ENCODE data around the gene GALNT2. TPM values are rescaled to one million over a fixed set of nuclear protein-coding genes. Genes with fewer than 3 reads are reported as not detected.

GALNT2 gene
- polyA plus RNA-seq, 1 of the 3 experiments (the other 2 are of a cell fraction) = 118 TPM

DNA sequence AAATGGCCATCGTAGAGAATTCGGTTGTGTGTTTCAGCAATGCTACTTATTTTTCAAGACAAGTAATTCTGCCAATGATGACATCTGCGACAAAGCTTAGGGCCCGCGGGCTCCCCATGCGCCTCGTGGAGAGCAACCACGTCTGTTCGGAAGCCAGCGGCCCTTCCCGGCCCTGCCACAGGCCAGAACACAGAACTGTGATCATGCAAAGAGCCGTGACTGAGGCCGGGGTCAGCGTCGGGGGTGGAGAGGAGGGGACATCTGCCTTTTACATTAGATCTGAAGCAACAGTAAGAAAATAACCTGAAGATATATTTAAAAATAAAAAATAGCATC lies 255.4 kb downstream of the GALNT2 start:
- Histone ChIP-seq H4K20me1 (ENCODE audit: insufficient read depth) (no peaks in the 10 kb centered on the region), H3K79me2 (ENCODE audit: insufficient read depth) (no peaks in the 10 kb centered on the region), H3K4me2 (no peak overlapping the region), H3K36me3 (replicated peaks in 1 of 2; ENCODE audit: control insufficient read depth in 1 of 2, insufficient read depth in 2 of 2, low read length in 1 of 2) (no peaks in the 10 kb centered on the region), H2AFZ (ENCODE audit: low read depth) (no peak overlapping the region), H3K27ac (ENCODE audit: low read depth in 2 of 2, low read length in 1 of 2) (no peak overlapping the region), H3K4me3 (ENCODE audit: low read depth in 2 of 2, low read length in 1 of 2) (no peak overlapping the region), H3K9ac (no peak overlapping the region), H3K4me1 (ENCODE audit: control insufficient read depth in 1 of 2, insufficient read depth in 2 of 2, low read depth in 1 of 2, low read length in 1 of 2) (peaks cover 0 to 9% of the 10 kb centered on the region in 2 experiments; a peak in 1 of 4 replicates), H3F3A (replicated peaks; ENCODE audit: insufficient read depth) (no peaks in the 10 kb centered on the region), H3K27me3 (ENCODE audit: insufficient read depth) (no peaks in the 10 kb centered on the region), H3K9me3 (no peaks in the 10 kb centered on the region), H3K9me2 (no peaks in the 10 kb centered on the region)
- TF ChIP-seq EZH2phosphoT487 (IDR thresholded peaks at IDR 0.05; ENCODE audit: borderline replicate concordance, low read depth) (no peak), RCOR1 (IDR thresholded peaks at IDR 0.05; ENCODE audit: low read length) (no peak), MEF2A (IDR thresholded peaks at IDR 0.05; ENCODE audit: borderline replicate concordance, low read depth) (no peak), TAF1 (IDR thresholded peaks at IDR 0.05; ENCODE audit: borderline replicate concordance, low read depth, low read length) (no peak)
- TF ChIP-seq, protein P1, sequence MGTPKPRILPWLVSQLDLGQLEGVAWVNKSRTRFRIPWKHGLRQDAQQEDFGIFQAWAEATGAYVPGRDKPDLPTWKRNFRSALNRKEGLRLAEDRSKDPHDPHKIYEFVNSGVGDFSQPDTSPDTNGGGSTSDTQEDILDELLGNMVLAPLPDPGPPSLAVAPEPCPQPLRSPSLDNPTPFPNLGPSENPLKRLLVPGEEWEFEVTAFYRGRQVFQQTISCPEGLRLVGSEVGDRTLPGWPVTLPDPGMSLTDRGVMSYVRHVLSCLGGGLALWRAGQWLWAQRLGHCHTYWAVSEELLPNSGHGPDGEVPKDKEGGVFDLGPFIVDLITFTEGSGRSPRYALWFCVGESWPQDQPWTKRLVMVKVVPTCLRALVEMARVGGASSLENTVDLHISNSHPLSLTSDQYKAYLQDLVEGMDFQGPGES (IDR thresholded peaks at IDR 0.05; ENCODE audit: low read depth, low read length) = no peak
- TF ChIP-seq, protein P2, sequence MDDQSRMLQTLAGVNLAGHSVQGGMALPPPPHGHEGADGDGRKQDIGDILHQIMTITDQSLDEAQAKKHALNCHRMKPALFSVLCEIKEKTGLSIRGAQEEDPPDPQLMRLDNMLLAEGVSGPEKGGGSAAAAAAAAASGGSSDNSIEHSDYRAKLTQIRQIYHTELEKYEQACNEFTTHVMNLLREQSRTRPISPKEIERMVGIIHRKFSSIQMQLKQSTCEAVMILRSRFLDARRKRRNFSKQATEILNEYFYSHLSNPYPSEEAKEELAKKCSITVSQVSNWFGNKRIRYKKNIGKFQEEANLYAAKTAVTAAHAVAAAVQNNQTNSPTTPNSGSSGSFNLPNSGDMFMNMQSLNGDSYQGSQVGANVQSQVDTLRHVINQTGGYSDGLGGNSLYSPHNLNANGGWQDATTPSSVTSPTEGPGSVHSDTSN (IDR thresholded peaks at IDR 0.05) = no peak
- TF ChIP-seq, protein P3, sequence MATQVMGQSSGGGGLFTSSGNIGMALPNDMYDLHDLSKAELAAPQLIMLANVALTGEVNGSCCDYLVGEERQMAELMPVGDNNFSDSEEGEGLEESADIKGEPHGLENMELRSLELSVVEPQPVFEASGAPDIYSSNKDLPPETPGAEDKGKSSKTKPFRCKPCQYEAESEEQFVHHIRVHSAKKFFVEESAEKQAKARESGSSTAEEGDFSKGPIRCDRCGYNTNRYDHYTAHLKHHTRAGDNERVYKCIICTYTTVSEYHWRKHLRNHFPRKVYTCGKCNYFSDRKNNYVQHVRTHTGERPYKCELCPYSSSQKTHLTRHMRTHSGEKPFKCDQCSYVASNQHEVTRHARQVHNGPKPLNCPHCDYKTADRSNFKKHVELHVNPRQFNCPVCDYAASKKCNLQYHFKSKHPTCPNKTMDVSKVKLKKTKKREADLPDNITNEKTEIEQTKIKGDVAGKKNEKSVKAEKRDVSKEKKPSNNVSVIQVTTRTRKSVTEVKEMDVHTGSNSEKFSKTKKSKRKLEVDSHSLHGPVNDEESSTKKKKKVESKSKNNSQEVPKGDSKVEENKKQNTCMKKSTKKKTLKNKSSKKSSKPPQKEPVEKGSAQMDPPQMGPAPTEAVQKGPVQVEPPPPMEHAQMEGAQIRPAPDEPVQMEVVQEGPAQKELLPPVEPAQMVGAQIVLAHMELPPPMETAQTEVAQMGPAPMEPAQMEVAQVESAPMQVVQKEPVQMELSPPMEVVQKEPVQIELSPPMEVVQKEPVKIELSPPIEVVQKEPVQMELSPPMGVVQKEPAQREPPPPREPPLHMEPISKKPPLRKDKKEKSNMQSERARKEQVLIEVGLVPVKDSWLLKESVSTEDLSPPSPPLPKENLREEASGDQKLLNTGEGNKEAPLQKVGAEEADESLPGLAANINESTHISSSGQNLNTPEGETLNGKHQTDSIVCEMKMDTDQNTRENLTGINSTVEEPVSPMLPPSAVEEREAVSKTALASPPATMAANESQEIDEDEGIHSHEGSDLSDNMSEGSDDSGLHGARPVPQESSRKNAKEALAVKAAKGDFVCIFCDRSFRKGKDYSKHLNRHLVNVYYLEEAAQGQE (IDR thresholded peaks at IDR 0.05; ENCODE audit: low read depth, low read length) = no peak
- POLR2A ChIA-PET = no interaction called here
- CTCF ChIA-PET = no interaction called here
- DNase-seq = no peak
- WGBS (ENCODE audit: low lambda C conversion rate) = 66% methylated on average over 13 of the region's 15 CpGs

DNA sequence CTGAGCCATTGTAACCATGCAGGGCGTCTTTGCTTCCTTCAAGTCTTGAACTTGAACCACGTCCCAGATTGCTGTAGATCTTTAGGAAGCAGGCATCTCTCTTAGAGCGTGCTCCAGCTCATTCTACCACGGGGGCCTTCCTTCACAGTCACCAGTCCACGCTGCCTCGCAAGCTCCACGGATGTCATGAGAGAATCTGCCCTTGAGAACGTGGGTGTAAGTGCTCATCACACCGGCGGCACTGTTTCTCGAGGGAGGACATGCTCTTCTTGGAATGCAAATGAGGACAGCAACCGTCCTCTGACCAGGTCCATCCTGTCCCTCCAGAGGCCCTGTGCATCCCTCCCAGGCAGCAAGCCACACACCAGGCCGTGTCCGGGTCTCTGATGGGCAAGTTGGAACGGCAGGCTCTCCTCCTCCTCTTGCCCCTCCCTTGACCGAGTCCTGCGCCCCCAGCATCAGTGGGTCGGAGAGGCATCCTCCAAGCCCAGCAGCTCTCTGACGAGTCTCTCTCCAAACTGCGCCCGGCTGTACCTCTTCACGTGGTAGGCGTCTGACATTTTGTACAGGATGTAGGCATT lies 256.0 kb downstream of the GALNT2 start:
- no peaks in the 10 kb centered on the region for H3K36me3 ChIP-seq (replicated peaks in 1 of 2; ENCODE audit: control insufficient read depth in 1 of 2, insufficient read depth in 2 of 2, low read length in 1 of 2)
- no peaks in the 10 kb centered on the region for H3K9me3 ChIP-seq
- no peaks in the 10 kb centered on the region for H3F3A ChIP-seq (replicated peaks; ENCODE audit: insufficient read depth)
- no peak overlapping the region for H3K4me2 ChIP-seq
- no peaks in the 10 kb centered on the region for H3K9me2 ChIP-seq
- no peaks in the 10 kb centered on the region for H4K20me1 ChIP-seq (ENCODE audit: insufficient read depth)
- no peak overlapping the region for H3K27ac ChIP-seq (ENCODE audit: low read depth in 2 of 2, low read length in 1 of 2)
- no peaks in the 10 kb centered on the region for H3K79me2 ChIP-seq (ENCODE audit: insufficient read depth)
- CTCF ChIA-PET = no interaction called here
- DNase-seq = no peak
- 66% methylated on average over 18 of the region's 23 CpGs for WGBS (ENCODE audit: low lambda C conversion rate)
- H2AFZ ChIP-seq (ENCODE audit: low read depth) = no peak overlapping the region
- H3K4me1 ChIP-seq (ENCODE audit: control insufficient read depth in 1 of 2, insufficient read depth in 2 of 2, low read depth in 1 of 2, low read length in 1 of 2) = peaks cover 0 to 6% of the 10 kb centered on the region in 2 experiments; a peak in 1 of 4 replicates
- H3K4me3 ChIP-seq (ENCODE audit: low read depth in 2 of 2, low read length in 1 of 2) = no peak overlapping the region
- no peaks in the 10 kb centered on the region for H3K27me3 ChIP-seq (ENCODE audit: insufficient read depth)
- H3K9ac ChIP-seq = no peak overlapping the region
- POLR2A ChIA-PET = no interaction called here
- TF ChIP-seq POLR2AphosphoS5 (IDR thresholded peaks at IDR 0.05; ENCODE audit: low read depth, low read length) (no peak), TAF1 (IDR thresholded peaks at IDR 0.05; ENCODE audit: borderline replicate concordance, low read depth, low read length) (no peak), ELF1 (IDR thresholded peaks at IDR 0.05) (no peak), GABPA (IDR thresholded peaks at IDR 0.05; ENCODE audit: low read depth) (no peak), EP300 (IDR thresholded peaks at IDR 0.05; ENCODE audit: borderline replicate concordance in 1 of 2, low read depth in 1 of 2, low read length in 1 of 2) (no peak), NRF1 (IDR thresholded peaks at IDR 0.05; ENCODE audit: low read depth, low read length) (no peak)
- TF ChIP-seq, protein P4, sequence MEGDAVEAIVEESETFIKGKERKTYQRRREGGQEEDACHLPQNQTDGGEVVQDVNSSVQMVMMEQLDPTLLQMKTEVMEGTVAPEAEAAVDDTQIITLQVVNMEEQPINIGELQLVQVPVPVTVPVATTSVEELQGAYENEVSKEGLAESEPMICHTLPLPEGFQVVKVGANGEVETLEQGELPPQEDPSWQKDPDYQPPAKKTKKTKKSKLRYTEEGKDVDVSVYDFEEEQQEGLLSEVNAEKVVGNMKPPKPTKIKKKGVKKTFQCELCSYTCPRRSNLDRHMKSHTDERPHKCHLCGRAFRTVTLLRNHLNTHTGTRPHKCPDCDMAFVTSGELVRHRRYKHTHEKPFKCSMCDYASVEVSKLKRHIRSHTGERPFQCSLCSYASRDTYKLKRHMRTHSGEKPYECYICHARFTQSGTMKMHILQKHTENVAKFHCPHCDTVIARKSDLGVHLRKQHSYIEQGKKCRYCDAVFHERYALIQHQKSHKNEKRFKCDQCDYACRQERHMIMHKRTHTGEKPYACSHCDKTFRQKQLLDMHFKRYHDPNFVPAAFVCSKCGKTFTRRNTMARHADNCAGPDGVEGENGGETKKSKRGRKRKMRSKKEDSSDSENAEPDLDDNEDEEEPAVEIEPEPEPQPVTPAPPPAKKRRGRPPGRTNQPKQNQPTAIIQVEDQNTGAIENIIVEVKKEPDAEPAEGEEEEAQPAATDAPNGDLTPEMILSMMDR (IDR thresholded peaks at IDR 0.05) = no peak
- TF ChIP-seq, protein P5, sequence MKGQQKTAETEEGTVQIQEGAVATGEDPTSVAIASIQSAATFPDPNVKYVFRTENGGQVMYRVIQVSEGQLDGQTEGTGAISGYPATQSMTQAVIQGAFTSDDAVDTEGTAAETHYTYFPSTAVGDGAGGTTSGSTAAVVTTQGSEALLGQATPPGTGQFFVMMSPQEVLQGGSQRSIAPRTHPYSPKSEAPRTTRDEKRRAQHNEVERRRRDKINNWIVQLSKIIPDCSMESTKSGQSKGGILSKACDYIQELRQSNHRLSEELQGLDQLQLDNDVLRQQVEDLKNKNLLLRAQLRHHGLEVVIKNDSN (IDR thresholded peaks at IDR 0.05; ENCODE audit: borderline replicate concordance, low read depth) = no peak
- TF ChIP-seq, protein P3 (IDR thresholded peaks at IDR 0.05; ENCODE audit: low read depth, low read length) = no peak
